HTERT RPE-1 (cell line): Measurements from ENCODE around the gene IFNK.

Experiments
- in situ Hi-C: fragments of 300-500 bp; cut with MboI; formaldehyde crosslinking; loops from 4 replicates; pipeline ENCODE4 v1.14.3; 2020; ENCODE audit warnings: low sequenced_read_pairs

IFNK gene

GRCh38 chr9:27572566-27572917 lies 48.5 kb downstream of the IFNK start:
- in situ Hi-C loops, result no loop called here

- in situ Hi-C loops, result no loop called here
Observed at GRCh38 chr9:27572918-27573633, 49.0 kb downstream of the IFNK start, which contains the start of gene C9orf72. C9orf72 (minus strand) TSS chr9:27573481; CDS start chr9:27567120, 6,361 bp downstream.

DNA sequence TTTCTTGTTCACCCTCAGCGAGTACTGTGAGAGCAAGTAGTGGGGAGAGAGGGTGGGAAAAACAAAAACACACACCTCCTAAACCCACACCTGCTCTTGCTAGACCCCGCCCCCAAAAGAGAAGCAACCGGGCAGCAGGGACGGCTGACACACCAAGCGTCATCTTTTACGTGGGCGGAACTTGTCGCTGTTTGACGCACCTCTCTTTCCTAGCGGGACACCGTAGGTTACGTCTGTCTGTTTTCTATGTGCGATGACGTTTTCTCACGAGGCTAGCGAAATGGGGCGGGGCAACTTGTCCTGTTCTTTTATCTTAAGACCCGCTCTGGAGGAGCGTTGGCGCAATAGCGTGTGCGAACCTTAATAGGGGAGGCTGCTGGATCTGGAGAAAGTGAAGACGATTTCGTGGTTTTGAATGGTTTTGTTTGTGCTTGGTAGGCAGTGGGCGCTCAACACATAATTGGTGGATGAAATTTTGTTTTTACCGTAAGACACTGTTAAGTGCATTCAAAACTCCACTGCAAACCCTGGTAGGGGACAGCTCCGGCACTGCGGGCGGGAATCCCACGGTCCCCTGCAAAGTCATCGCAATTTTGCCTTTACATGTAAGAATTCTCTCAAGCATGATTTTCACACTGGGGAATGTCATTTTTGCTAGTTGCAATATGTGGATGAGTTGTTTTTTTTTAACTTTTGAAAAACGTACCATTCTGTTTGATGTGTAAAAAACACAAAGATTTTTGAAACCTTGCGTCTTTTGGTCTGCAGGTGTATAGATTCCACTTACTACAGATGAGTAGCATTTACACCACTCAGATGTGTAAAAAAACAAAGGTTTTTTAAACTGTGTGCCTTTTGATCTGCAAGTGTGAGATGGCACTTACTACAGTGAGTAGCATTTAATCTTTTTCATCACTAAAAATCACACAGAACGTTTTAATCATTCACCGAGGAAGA lies 49.8 kb downstream of the IFNK start:
- in situ Hi-C loops, result no loop called here
